NB4 (cell line): ENCODE data around the gene PAQR8.

Source experiments
- POLR2A ChIP-seq: IDR thresholded peaks from 2 replicates; pipeline ENCODE4 v1.6.1; 2011; ENCODE audit warnings: mild to moderate bottlenecking; ENCODE audit not compliant: insufficient read length; ENCODE audit errors: extremely low read depth
- TF ChIP-seq, protein P1 (sequence below): IDR thresholded peaks from one replicate; pipeline ENCODE4 v1.5.1; 2012; ENCODE audit warnings: low read depth, low read length
- TF ChIP-seq, protein P2 (sequence below): IDR thresholded peaks from 2 replicates; pipeline ENCODE4 v1.6.1; 2011; ENCODE audit warnings: low read depth, low read length

DNA sequence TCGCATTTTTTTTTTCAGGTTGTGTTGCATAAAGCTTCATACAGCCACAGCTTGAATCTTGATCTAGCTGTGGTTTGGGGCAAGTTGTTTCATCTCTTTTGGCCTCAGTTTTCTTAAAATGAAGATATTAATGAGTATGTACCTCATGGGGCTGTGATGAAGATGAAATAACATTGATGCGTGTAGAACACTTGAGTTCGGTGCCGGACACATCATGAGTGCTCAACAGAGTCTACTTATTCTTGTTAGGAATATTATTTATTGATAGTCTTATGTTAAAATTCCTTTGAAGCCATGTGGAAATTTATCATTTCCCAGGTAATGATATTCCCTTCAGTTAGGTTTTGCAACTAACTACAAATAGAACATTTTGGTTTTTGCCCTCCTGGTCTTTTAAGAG lies 3.4 kb downstream of the PAQR8 start:
- TF ChIP-seq, protein P1, sequence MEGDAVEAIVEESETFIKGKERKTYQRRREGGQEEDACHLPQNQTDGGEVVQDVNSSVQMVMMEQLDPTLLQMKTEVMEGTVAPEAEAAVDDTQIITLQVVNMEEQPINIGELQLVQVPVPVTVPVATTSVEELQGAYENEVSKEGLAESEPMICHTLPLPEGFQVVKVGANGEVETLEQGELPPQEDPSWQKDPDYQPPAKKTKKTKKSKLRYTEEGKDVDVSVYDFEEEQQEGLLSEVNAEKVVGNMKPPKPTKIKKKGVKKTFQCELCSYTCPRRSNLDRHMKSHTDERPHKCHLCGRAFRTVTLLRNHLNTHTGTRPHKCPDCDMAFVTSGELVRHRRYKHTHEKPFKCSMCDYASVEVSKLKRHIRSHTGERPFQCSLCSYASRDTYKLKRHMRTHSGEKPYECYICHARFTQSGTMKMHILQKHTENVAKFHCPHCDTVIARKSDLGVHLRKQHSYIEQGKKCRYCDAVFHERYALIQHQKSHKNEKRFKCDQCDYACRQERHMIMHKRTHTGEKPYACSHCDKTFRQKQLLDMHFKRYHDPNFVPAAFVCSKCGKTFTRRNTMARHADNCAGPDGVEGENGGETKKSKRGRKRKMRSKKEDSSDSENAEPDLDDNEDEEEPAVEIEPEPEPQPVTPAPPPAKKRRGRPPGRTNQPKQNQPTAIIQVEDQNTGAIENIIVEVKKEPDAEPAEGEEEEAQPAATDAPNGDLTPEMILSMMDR: no peak
- TF ChIP-seq POLR2A: no peak
- TF ChIP-seq, protein P2, sequence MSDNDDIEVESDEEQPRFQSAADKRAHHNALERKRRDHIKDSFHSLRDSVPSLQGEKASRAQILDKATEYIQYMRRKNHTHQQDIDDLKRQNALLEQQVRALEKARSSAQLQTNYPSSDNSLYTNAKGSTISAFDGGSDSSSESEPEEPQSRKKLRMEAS: no peak
